CD4-positive, alpha-beta T cell (primary cell): ENCODE measurements around the gene ARID4B. TPM values are rescaled to one million over a fixed set of nuclear protein-coding genes. Genes with fewer than 3 reads are reported as not detected.
A peak's percentile ranks its signal among the peaks of the same experiment; 100 is the strongest.

ENCODE experiments used
- ATAC-seq: fragments of 200-7000 bp; cut with Tn5 transposase; one replicate; pipeline ENCODE4 v1.10.0; 2022; ENCODE audit warnings: mild to moderate bottlenecking; ENCODE audit not compliant: poor library complexity
- CTCF ChIA-PET: fragments of 350-600 bp; sonication (Branson Sonifier 250); formaldehyde crosslinking; loops from one replicate; lab custom pipeline; 2021; ENCODE audit warnings: antibody characterized with exemption, inconsistent platforms; lab: Charles Lee
- POLR2A ChIA-PET: fragments of 350-600 bp; sonication (Branson Sonifier 250); formaldehyde crosslinking; loops from one replicate; lab custom pipeline; 2021; ENCODE audit warnings: antibody characterized with exemption, inconsistent platforms; lab: Charles Lee
- DNase-seq, 14 experiments: peaks; one replicate each; pipeline ENCODE4 v3.0.0-alpha.2; 2013 to 2020; ENCODE audit warnings: mixed read lengths in 2 of 14
- H3K27ac ChIP-seq, 2 donors: one replicate each; pipeline versions ENCODE4 v1.5.1 to v1.7.0; 2013; ENCODE audit warnings: low read length in 2 of 2, low read depth in 1 of 2, mild to moderate bottlenecking in 1 of 2
- H3K27me3 ChIP-seq, 2 experiments: 1 replicate in 1 of 2; 2 replicates in 1 of 2; pipeline versions ENCODE4 v1.6.1 to v1.7.0; 2013; ENCODE audit warnings: low read length in 2 of 2, control low read depth in 1 of 2, mild to moderate bottlenecking in 1 of 2, moderate library complexity in 1 of 2; ENCODE audit not compliant: insufficient read depth in 2 of 2, control insufficient read depth in 1 of 2
- H3K36me3 ChIP-seq: one replicate; pipeline ENCODE4 v1.6.1; 2013; ENCODE audit warnings: low read length, control low read depth; ENCODE audit not compliant: insufficient read depth
- H3K4me1 ChIP-seq: one replicate; pipeline ENCODE4 v1.6.1; 2013; ENCODE audit warnings: low read length, control low read depth; ENCODE audit not compliant: insufficient read depth
- H3K4me3 ChIP-seq: one replicate; pipeline ENCODE4 v1.5.1; 2013; ENCODE audit warnings: mild to moderate bottlenecking, low read length, moderate library complexity
- H3K9me3 ChIP-seq, 2 experiments: 1 replicate in 1 of 2; 2 replicates in 1 of 2; pipeline versions ENCODE4 v1.6.1 to v1.7.0; 2013; ENCODE audit warnings: low read length in 2 of 2, mild to moderate bottlenecking in 2 of 2, control low read depth in 1 of 2, moderate library complexity in 1 of 2; ENCODE audit not compliant: control insufficient read depth in 1 of 2, insufficient read depth in 1 of 2
- H3K27ac Mint-ChIP-seq: one replicate; pipeline ENCODE4 v1.8.0; 2020; ENCODE audit warnings: mixed read lengths
- H3K27me3 Mint-ChIP-seq: one replicate; pipeline ENCODE4 v1.8.0; 2021; ENCODE audit warnings: mixed read lengths
- H3K36me3 Mint-ChIP-seq: one replicate; pipeline ENCODE4 v1.8.0; 2021; ENCODE audit warnings: low read depth, mixed read lengths
- H3K4me1 Mint-ChIP-seq: one replicate; pipeline ENCODE4 v1.8.0; 2021; ENCODE audit warnings: low read depth, mixed read lengths
- H3K4me3 Mint-ChIP-seq: one replicate; pipeline ENCODE4 v1.8.0; 2020; ENCODE audit warnings: mild to moderate bottlenecking, mixed read lengths
- H3K9me3 Mint-ChIP-seq: one replicate; pipeline ENCODE4 v1.8.0; 2020; ENCODE audit warnings: mixed read lengths
- CTCF ChIP-seq: fragments of 200-600 bp; IDR thresholded peaks from one replicate; pipeline ENCODE4 v1.8.0; 2022; ENCODE audit warnings: antibody characterized with exemption, mild to moderate bottlenecking
- intact Hi-C, 2 experiments: fragments of 100-400 bp; cut with DNase I in 1 of 2; cut with micrococcal nuclease in 1 of 2; formaldehyde crosslinking; loops; one replicate each; pipeline versions ENCODE4 v1.15.1 to v1.9.0; 2023 to 2025; cut with DNase I, micrococcal nuclease
- microRNA-seq: library from miRNA; unstranded; fragments of <30 nt; microRNA quantifications from one replicate; pipeline ENCODE4 v1.2.0, GENCODE V29; 2021; ENCODE audit warnings: borderline microRNAs expressed, borderline replicate concordance
- total RNA-seq, 174 experiments: library from RNA in 2 of 174; stranded (reverse) in 2 of 174; gene quantifications; one replicate each; pipeline ENCODE4 v1.2.3 and lab custom pipeline; 2021 to 2026

Gene ARID4B
- total RNA-seq, 2 experiments from 2014 or later: 127 to 130 TPM

- no peaks in the 10 kb centered on the region for H3K27me3 Mint-ChIP-seq
Observed at GRCh38 chr1:235122348-235122747, 205.6 kb downstream of the ARID4B start.

More at GRCh38 chr1:235122348-235122747, 205.6 kb downstream of the ARID4B start:
- intact Hi-C loops: no loop called here
- Mint-ChIP-seq H3K36me3 (peaks cover 75% of the 10 kb centered on the region), H3K27ac (peak overlapping the region; percentile 5), H3K4me3 (no peak overlapping the region), H3K4me1 (peaks cover 55% of the 10 kb centered on the region), H3K9me3 (no peaks in the 10 kb centered on the region)
- ChIA-PET POLR2A (interaction anchor here (0.6 to 2.0 kb wide), 3 partner anchors 19 to 38 kb away, joined by 3 to 9 read pairs (median 4); partner anchors contain the start of gene RBM34), CTCF (no interaction called here)
- no peak for TF ChIP-seq CTCF
- Histone ChIP-seq H3K4me3 (no peak overlapping the region), H3K27me3 (no peaks in the 10 kb centered on the region), H3K27ac (no peak overlapping the region), H3K36me3 (peaks cover 69% of the 10 kb centered on the region), H3K4me1 (peaks cover 36% of the 10 kb centered on the region), H3K9me3 (no peaks in the 10 kb centered on the region)
- DNase-seq (no peak), ATAC-seq (no peak)

Small RNA genes within 50 kb of the gene (microRNA-seq; reads per million reads assigned to microRNA genes)
- gene MIR4753: not detected

Other genes with a start within 250 kb of the ARID4B start
- gene TOMM20, start 199.3 kb downstream of the ARID4B start, total RNA-seq: 100 to 1,000 TPM; 129 to 133 TPM
- gene RBM34, start 166.9 kb downstream of the ARID4B start, total RNA-seq: 100 to 1,000 TPM; 195 to 218 TPM
- gene GGPS1, start 391 bp upstream of the ARID4B start, total RNA-seq: 10 to 100 TPM; 20.6 to 20.9 TPM
- 1 to 10 TPM; 7.0 to 8.4 TPM for gene TBCE, start 39.2 kb upstream of the ARID4B start, total RNA-seq
- gene B3GALNT2, start 176.3 kb upstream of the ARID4B start, total RNA-seq: 1 to 10 TPM; 4.0 to 5.4 TPM